Vagina (tissue), 2 donors: ENCODE data around the gene PKDCC. TPM values are rescaled to one million over a fixed set of nuclear protein-coding genes. Genes with fewer than 3 reads are reported as not detected.

Experiments used
- DNase-seq, 2 donors: peaks; one replicate each; pipeline ENCODE4 v3.0.0-alpha.2; 2017; ENCODE audit errors: extremely low spot score in 2 of 2
- H3K27ac ChIP-seq: fragments of 200-600 bp; sonication (generic); one replicate; pipeline ENCODE4 v1.5.1; 2019
- H3K27me3 ChIP-seq: fragments of 200-600 bp; sonication (generic); one replicate; pipeline ENCODE4 v1.5.1; 2019
- H3K36me3 ChIP-seq, 2 donors: fragments of 200-600 bp; sonication (generic); one replicate each; pipeline ENCODE4 v1.5.1; 2017 to 2019
- H3K4me1 ChIP-seq: fragments of 200-600 bp; sonication (generic); one replicate; pipeline ENCODE4 v1.5.1; 2019
- H3K4me3 ChIP-seq, 2 donors: fragments of 200-600 bp; sonication (generic); 1 replicate in 1 of 2; 2 replicates in 1 of 2; pipeline ENCODE4 v1.5.1; 2016 to 2019
- H3K9me3 ChIP-seq: fragments of 200-600 bp; sonication (generic); one replicate; pipeline ENCODE4 v1.5.1; 2019
- CTCF ChIP-seq, 3 experiments: fragments of 450-650 bp in 2 of 3; fragments of 200-600 bp in 1 of 3; sonication (generic) in 1 of 3; IDR thresholded peaks; one replicate each; pipeline ENCODE4 v1.5.1; 2017 to 2019; ENCODE audit warnings: antibody characterized with exemption in 3 of 3, mild to moderate bottlenecking in 2 of 3, moderate library complexity in 2 of 3
- POLR2A ChIP-seq, 2 donors: fragments of 450-650 bp; IDR thresholded peaks; one replicate each; pipeline ENCODE4 v1.6.1; 2017; ENCODE audit warnings: antibody characterized with exemption in 2 of 2, mild to moderate bottlenecking in 2 of 2, moderate library complexity in 2 of 2
- POLR2AphosphoS5 ChIP-seq, 2 donors: sonication (generic); formaldehyde crosslinking; IDR thresholded peaks; one replicate each; pipeline ENCODE4 v1.9.0; 2017; ENCODE audit warnings: antibody characterized with exemption in 2 of 2, mild to moderate bottlenecking in 2 of 2, low read depth in 1 of 2; ENCODE audit not compliant: insufficient read depth in 1 of 2
- intact Hi-C: fragments of 100-400 bp; cut with DNase I; formaldehyde crosslinking; loops from one replicate; pipeline ENCODE4 v1.15.1; 2023
- total RNA-seq: library from RNA; depleted of rRNA; stranded (reverse); fragments of >200 nt; gene quantifications from one replicate; pipeline ENCODE4 v1.2.3, GENCODE V29; 2016

The PKDCC gene
- total RNA-seq, 1 donor from 2014 or later, result 146 TPM

GRCh38 chr2:42092084-42092996 lies 44.5 kb downstream of the PKDCC start:
- no peaks in the 10 kb centered on the region for H3K36me3 ChIP-seq
- no peak overlapping the region for H3K27ac ChIP-seq
- DNase-seq, result no peak
- no peaks in the 10 kb centered on the region for H3K27me3 ChIP-seq
- TF ChIP-seq POLR2AphosphoS5 (IDR thresholded peaks at IDR 0.05; ENCODE audit: insufficient read depth in 1 of 2, low read depth in 1 of 2) (no peak), POLR2A (IDR thresholded peaks at IDR 0.05) (no peak), CTCF (IDR thresholded peaks at IDR 0.05) (no peak)
- H3K4me3 ChIP-seq, result no peak overlapping the region
- no peaks in the 10 kb centered on the region for H3K9me3 ChIP-seq
- intact Hi-C loops, result loop anchor here (5.0 to 10.0 kb wide), 2 partner anchors 242 to 550 kb away; no protein-coding TSS in a partner anchor
- no peaks in the 10 kb centered on the region for H3K4me1 ChIP-seq

DNA sequence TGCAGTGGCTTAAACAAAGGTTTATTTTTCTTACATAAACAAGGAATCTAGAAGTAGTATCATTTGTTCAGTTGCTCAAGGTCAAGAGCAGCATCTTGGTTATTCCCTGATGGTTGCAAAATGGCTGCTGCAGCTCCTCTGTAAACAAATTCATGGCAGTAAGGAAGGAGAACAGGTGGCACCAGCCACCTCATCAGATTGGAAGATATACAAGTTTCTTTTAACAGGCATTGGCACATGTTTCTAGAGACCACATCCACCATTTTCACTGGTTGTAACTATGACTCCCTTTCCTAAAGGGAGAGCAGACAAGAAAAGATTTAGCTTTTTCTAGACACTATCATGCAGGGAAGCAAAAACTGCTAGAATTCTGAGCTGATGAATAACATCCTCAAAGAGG lies 46.3 kb downstream of the PKDCC start:
- H3K36me3 ChIP-seq, result no peaks in the 10 kb centered on the region
- intact Hi-C loops, result loop anchor here (5.0 to 10.0 kb wide), 2 partner anchors 241 to 552 kb away; no protein-coding TSS in a partner anchor
- H3K27me3 ChIP-seq, result no peaks in the 10 kb centered on the region
- H3K4me1 ChIP-seq, result peaks cover 3% of the 10 kb centered on the region
- TF ChIP-seq CTCF (IDR thresholded peaks at IDR 0.05) (no peak), POLR2AphosphoS5 (IDR thresholded peaks at IDR 0.05; ENCODE audit: insufficient read depth in 1 of 2, low read depth in 1 of 2) (no peak), POLR2A (IDR thresholded peaks at IDR 0.05) (no peak)
- H3K9me3 ChIP-seq, result no peaks in the 10 kb centered on the region
- H3K4me3 ChIP-seq, result no peak overlapping the region
- H3K27ac ChIP-seq, result no peak overlapping the region
- DNase-seq, result no peak

GRCh38 chr2:42095923-42096408 lies 48.1 kb downstream of the PKDCC start:
- Histone ChIP-seq H3K36me3 (no peaks in the 10 kb centered on the region), H3K4me3 (no peak overlapping the region), H3K4me1 (peaks cover 11% of the 10 kb centered on the region), H3K27me3 (no peaks in the 10 kb centered on the region), H3K9me3 (no peaks in the 10 kb centered on the region), H3K27ac (no peak overlapping the region)
- intact Hi-C loops, result loop anchor here (5.0 to 10.0 kb wide), 2 partner anchors 141 to 239 kb away; no protein-coding TSS in a partner anchor
- TF ChIP-seq POLR2A (IDR thresholded peaks at IDR 0.05) (no peak), CTCF (IDR thresholded peaks at IDR 0.05) (peak; percentile 66 to 97 (median 73)), POLR2AphosphoS5 (IDR thresholded peaks at IDR 0.05; ENCODE audit: insufficient read depth in 1 of 2, low read depth in 1 of 2) (peak in 1 of 2 donors; percentile 48)
- no peak for DNase-seq

GRCh38 chr2:42096869-42097591 lies 49.2 kb downstream of the PKDCC start:
- Histone ChIP-seq H3K4me3 (no peak overlapping the region), H3K9me3 (no peaks in the 10 kb centered on the region), H3K4me1 (peaks cover 12% of the 10 kb centered on the region), H3K27me3 (no peaks in the 10 kb centered on the region), H3K27ac (no peak overlapping the region), H3K36me3 (no peaks in the 10 kb centered on the region)
- no peak for TF ChIP-seq POLR2A (IDR thresholded peaks at IDR 0.05)
- no peak for TF ChIP-seq CTCF (IDR thresholded peaks at IDR 0.05)
- TF ChIP-seq POLR2AphosphoS5 (IDR thresholded peaks at IDR 0.05; ENCODE audit: insufficient read depth in 1 of 2, low read depth in 1 of 2), result no peak
- intact Hi-C loops, result loop anchor here (5.0 to 10.0 kb wide), 2 partner anchors 140 to 238 kb away; no protein-coding TSS in a partner anchor
- no peak for DNase-seq
